Measurements from ENCODE around the gene KBTBD12.

KBTBD12 gene

GRCh38 chr3:128016502-128016901, 101.5 kb downstream of the KBTBD12 start:
- no peak overlapping the region for H3K9ac ChIP-seq (ENCODE audit: low read length)
- H3F3A ChIP-seq (ENCODE audit: insufficient read depth, low read length): no peaks in the 10 kb centered on the region
- no peak for DNase-seq
- no peak overlapping the region for H3K4me3 ChIP-seq (ENCODE audit: low read length)
- H2AFZ ChIP-seq (ENCODE audit: low read length): no peak overlapping the region
- no peaks in the 10 kb centered on the region for H3K9me2 ChIP-seq (replicated peaks; ENCODE audit: insufficient read depth, low read length)
- H3K27ac ChIP-seq (ENCODE audit: low read length): no peak overlapping the region
- no peaks in the 10 kb centered on the region for H3K4me1 ChIP-seq (ENCODE audit: low read length)
- H3K36me3 ChIP-seq (replicated peaks; ENCODE audit: insufficient read depth, low read length): no peaks in the 10 kb centered on the region
- H3K4me2 ChIP-seq (ENCODE audit: low read depth, low read length): no peak overlapping the region
- no peaks in the 10 kb centered on the region for H3K79me2 ChIP-seq (ENCODE audit: low read length)
- H3K27me3 ChIP-seq (replicated peaks; ENCODE audit: insufficient read depth, low read length): no peaks in the 10 kb centered on the region
- no peaks in the 10 kb centered on the region for H3K9me3 ChIP-seq (replicated peaks; ENCODE audit: insufficient read depth, low read length)
- H4K20me1 ChIP-seq (ENCODE audit: insufficient read depth, low read length): no peaks in the 10 kb centered on the region
- TF ChIP-seq EZH2phosphoT487 (IDR thresholded peaks at IDR 0.05; ENCODE audit: low read length) (no peak), EZH2 (optimal IDR thresholded peaks at IDR 0.05; ENCODE audit: low read depth, low read length) (no peak), CTCF (IDR thresholded peaks at IDR 0.05; ENCODE audit: low read length) (no peak)

- no peak overlapping the region for H3K9ac ChIP-seq (ENCODE audit: low read length)
- H3K36me3 ChIP-seq (replicated peaks; ENCODE audit: insufficient read depth, low read length): no peaks in the 10 kb centered on the region
- H4K20me1 ChIP-seq (ENCODE audit: insufficient read depth, low read length): no peaks in the 10 kb centered on the region
- no peaks in the 10 kb centered on the region for H3F3A ChIP-seq (ENCODE audit: insufficient read depth, low read length)
- no peak overlapping the region for H3K4me3 ChIP-seq (ENCODE audit: low read length)
- DNase-seq: no peak
- TF ChIP-seq EZH2phosphoT487 (IDR thresholded peaks at IDR 0.05; ENCODE audit: low read length) (no peak), CTCF (IDR thresholded peaks at IDR 0.05; ENCODE audit: low read length) (no peak), EZH2 (optimal IDR thresholded peaks at IDR 0.05; ENCODE audit: low read depth, low read length) (no peak)
- no peak overlapping the region for H3K4me2 ChIP-seq (ENCODE audit: low read depth, low read length)
- no peaks in the 10 kb centered on the region for H3K9me3 ChIP-seq (replicated peaks; ENCODE audit: insufficient read depth, low read length)
- H3K4me1 ChIP-seq (ENCODE audit: low read length): no peaks in the 10 kb centered on the region
- H3K27ac ChIP-seq (ENCODE audit: low read length): no peak overlapping the region
- no peaks in the 10 kb centered on the region for H3K27me3 ChIP-seq (replicated peaks; ENCODE audit: insufficient read depth, low read length)
- H3K79me2 ChIP-seq (ENCODE audit: low read length): no peaks in the 10 kb centered on the region
- H2AFZ ChIP-seq (ENCODE audit: low read length): no peak overlapping the region
- no peaks in the 10 kb centered on the region for H3K9me2 ChIP-seq (replicated peaks; ENCODE audit: insufficient read depth, low read length)
Observed at GRCh38 chr3:128021768-128022372, 106.8 kb downstream of the KBTBD12 start.

GRCh38 chr3:128033102-128033501, 118.1 kb downstream of the KBTBD12 start:
- H3K79me2 ChIP-seq (ENCODE audit: low read length): no peaks in the 10 kb centered on the region
- no peaks in the 10 kb centered on the region for H3F3A ChIP-seq (ENCODE audit: insufficient read depth, low read length)
- H3K4me1 ChIP-seq (ENCODE audit: low read length): no peaks in the 10 kb centered on the region
- no peak overlapping the region for H2AFZ ChIP-seq (ENCODE audit: low read length)
- no peak overlapping the region for H3K9ac ChIP-seq (ENCODE audit: low read length)
- no peaks in the 10 kb centered on the region for H3K36me3 ChIP-seq (replicated peaks; ENCODE audit: insufficient read depth, low read length)
- H3K27ac ChIP-seq (ENCODE audit: low read length): no peak overlapping the region
- DNase-seq: no peak
- no peaks in the 10 kb centered on the region for H3K9me3 ChIP-seq (replicated peaks; ENCODE audit: insufficient read depth, low read length)
- no peaks in the 10 kb centered on the region for H3K27me3 ChIP-seq (replicated peaks; ENCODE audit: insufficient read depth, low read length)
- H3K4me2 ChIP-seq (ENCODE audit: low read depth, low read length): no peak overlapping the region
- H3K4me3 ChIP-seq (ENCODE audit: low read length): no peak overlapping the region
- no peaks in the 10 kb centered on the region for H4K20me1 ChIP-seq (ENCODE audit: insufficient read depth, low read length)
- no peaks in the 10 kb centered on the region for H3K9me2 ChIP-seq (replicated peaks; ENCODE audit: insufficient read depth, low read length)
- TF ChIP-seq EZH2phosphoT487 (IDR thresholded peaks at IDR 0.05; ENCODE audit: low read length) (no peak), EZH2 (optimal IDR thresholded peaks at IDR 0.05; ENCODE audit: low read depth, low read length) (no peak), CTCF (IDR thresholded peaks at IDR 0.05; ENCODE audit: low read length) (no peak)
